Colon (tissue), 2 donors: ENCODE data around the gene TC2N.
"Not testable (repeated sequence)": the region's sequence is repeated elsewhere in the genome, so short reads cannot be mapped to it uniquely, and the experiment has no call there.

Source experiments
- FAIRE-seq: peaks from 2 replicates; lab custom pipeline; 2012; peaks lifted over from hg19 to GRCh38; lab: Jason Lieb, UNC
- donor health status: control.
- donor health status: control.

The TC2N gene

GRCh38 chr14:91753501-91754128 is 113.7 kb downstream of the TC2N start:
- no peak for FAIRE-seq

- no peak for FAIRE-seq
Measured at GRCh38 chr14:91752961-91753360, 114.4 kb downstream of the TC2N start.

DNA sequence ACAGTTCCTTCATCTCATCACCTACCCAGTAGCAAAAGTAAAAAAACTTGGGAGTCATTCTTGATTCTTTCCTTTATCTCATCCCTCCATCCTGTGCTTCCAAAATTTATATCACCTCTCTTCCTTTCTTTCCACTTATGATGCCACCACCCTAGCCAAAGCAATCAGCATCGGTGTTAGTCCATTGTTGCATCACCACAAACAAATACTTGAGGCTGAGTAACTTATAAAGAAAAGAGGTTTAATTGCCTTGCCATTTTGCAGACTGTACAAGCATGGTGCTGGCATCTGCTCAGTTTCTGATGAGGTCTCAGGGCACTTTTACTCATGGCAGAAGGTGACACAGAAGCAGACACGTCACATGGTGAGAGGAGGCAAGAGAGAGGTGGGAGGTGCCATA is 115.6 kb downstream of the TC2N start:
- no peak for FAIRE-seq

DNA sequence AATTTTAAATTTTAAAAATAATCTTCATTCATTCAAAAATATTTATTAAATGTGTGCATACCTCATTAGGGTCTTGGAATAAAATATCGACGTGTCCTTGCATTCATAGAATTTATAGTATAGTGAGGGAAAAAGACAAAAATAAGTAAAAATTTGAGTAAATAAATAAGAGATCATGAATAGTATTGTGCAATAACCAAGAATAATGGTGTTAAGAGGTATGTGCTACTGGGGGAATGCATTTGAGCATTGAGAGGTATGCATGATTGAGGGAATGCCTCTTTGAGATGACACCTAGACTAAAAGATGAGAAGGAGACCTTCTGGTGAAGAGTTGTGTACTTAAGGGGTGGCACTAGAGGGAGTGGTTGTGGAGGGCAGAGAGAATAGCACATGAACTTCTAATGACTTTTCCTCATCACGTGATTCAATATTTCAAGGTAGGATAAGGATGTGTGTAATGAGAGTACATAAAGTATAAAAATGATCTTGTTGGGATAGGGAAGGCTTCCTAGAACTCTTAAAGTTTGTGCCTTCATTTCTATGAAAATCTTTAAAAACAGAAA is 116.6 kb downstream of the TC2N start:
- FAIRE-seq, result peak; percentile 49

GRCh38 chr14:91749868-91750267 is 117.5 kb downstream of the TC2N start:
- no peak for FAIRE-seq

DNA sequence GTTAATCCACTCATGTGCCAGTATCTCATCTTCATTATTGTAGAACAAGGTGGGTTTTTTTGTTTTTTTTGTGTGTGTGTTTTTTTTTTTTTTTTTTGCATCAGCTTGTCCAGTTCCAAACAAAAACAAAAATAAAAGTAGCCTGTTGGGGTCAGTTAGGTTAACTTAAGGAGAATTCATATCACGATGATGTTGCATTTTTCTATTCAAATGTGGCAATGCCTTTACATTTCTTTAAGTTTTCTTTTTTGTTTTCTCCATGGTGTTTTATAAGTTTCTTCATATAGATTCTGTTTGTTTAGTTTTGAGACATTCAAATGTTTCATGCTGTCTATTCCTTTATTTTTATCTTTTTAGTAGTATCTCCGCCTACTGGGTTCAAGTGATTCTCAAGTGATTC is 119.3 kb downstream of the TC2N start:
- FAIRE-seq, result peak; percentile 66

GRCh38 chr14:91745344-91745743 is 122.0 kb downstream of the TC2N start:
- FAIRE-seq, result no peak

DNA sequence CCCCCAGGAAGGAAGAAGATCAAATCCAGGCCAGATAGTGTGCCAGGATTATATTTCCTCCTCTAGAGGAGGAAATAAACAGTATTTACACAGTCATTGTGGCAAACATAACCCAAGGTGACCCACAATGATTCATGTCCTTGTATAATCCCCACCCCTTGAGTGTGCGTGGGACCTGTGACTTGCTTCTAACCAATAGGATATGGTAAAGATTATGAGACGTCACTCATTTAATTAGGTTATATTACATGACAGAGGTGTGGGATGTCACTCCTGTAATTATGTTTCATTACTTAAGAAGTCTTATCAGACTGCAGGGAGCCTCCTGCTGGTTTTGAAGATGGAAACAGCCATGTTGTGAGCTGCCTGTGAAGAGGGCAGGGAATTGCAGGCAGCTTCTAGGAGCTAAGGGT is 123.3 kb downstream of the TC2N start:
- peak; percentile 61 for FAIRE-seq

- FAIRE-seq, result no peak
Measured at GRCh38 chr14:91743305-91743653, 124.1 kb downstream of the TC2N start.

DNA sequence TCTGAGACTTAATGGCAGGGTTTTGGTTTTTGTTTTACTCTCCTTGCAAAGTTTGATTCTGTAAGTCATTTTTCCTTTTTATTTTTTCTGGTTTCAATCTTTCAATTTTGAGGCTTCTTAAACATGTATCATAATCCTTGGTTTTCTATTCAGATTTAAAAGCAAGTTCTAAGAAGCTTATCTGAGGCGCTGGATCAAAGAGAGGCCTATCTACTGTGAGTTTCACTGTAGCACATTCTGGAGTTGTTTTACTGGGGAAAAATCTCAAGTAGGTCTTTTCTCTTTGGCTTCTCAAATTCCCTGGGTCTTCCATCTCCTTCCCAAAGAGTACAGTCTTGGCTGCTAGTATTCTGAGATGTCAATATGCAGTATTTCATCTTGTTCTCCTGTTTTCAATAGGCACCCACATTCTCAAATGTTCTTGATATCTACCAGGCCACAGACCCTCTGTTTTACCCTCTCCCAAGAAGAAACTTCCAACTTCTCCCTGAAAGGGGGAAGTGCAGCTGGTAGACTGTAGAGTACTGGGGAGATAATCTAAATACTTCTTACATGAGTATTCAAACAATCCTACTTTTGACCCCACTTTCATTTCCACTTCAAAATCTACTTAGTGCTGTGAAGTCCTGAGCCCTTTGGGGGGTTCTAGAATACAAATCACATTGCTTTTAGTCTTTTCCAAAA is 124.6 kb downstream of the TC2N start:
- no peak for FAIRE-seq

DNA sequence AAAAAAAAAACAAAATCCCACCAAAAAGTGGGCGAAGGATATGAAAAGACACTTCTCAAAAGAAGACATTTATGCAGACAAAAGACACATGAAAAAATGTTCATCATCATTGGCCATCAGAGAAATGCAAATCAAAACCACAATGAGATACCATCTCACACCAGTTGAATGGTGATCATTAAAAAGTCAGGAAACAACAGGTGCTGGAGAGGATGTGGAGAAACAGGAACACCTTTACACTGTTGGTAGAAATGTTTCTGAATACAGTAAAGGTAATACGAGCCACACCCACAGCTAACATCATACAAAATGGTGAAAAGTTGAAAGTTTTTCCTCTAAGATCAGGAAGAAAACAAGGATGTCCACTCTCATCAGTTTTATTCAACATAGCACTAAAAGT is 127.5 kb downstream of the TC2N start:
- not testable (repeated sequence) for FAIRE-seq

- FAIRE-seq, result no peak
Measured at GRCh38 chr14:91737619-91738018, 129.7 kb downstream of the TC2N start.

GRCh38 chr14:91732859-91733477 is 134.4 kb downstream of the TC2N start:
- no peak for FAIRE-seq

- FAIRE-seq, result no peak
Measured at GRCh38 chr14:91732439-91732838, 134.9 kb downstream of the TC2N start.

DNA sequence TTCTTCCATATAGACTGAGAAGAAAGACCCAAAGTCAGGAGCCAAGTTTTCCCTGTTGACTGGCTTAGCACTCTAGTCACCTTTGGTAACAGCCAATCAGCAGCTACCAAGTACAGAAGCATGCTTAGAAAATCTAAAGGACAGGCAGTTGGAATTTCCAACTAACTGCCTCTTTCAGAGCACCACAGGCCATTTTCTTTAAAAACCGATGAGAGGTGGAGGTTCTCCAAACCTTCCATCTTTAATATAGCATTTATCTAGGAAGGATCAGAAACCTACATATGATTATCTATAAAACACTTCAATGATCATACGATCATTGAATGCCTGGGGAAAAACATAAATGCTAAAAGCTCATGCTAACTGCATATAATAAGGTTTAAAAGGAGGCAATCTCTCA is 135.3 kb downstream of the TC2N start, which contains the start of gene CATSPERB:
Gene CATSPERB, minus strand, starts transcription at position 101 of the 400 bp plus-strand sequence. CDS start 2,607 bp downstream, outside the sequence.
- FAIRE-seq, result no peak

GRCh38 chr14:91731018-91731417 is 136.3 kb downstream of the TC2N start:
- no peak for FAIRE-seq

GRCh38 chr14:91729756-91730155 is 137.6 kb downstream of the TC2N start:
- no peak for FAIRE-seq
